Dendritic cell treated with granulocyte-macrophage colony-stimulating factor and Interleukin-4, amounts not matched to agents 40 ng/mL and 50 ng/mL, for 4 days (primary cell): ENCODE results near the gene ADAM19.

Experiments used
- H3K27ac Mint-ChIP-seq: one replicate; pipeline ENCODE4 v1.8.0; 2022; ENCODE audit warnings: mild to moderate bottlenecking, mixed read lengths
- H3K27me3 Mint-ChIP-seq: one replicate; pipeline ENCODE4 v1.8.0; 2022; ENCODE audit warnings: mild to moderate bottlenecking, mixed read lengths
- H3K36me3 Mint-ChIP-seq: one replicate; pipeline ENCODE4 v1.8.0; 2022; ENCODE audit warnings: low read depth, mixed read lengths
- H3K4me1 Mint-ChIP-seq: one replicate; pipeline ENCODE4 v1.8.0; 2022; ENCODE audit warnings: low read depth, mixed read lengths
- H3K4me3 Mint-ChIP-seq: one replicate; pipeline ENCODE4 v1.8.0; 2022; ENCODE audit warnings: mild to moderate bottlenecking, moderate library complexity, mixed read lengths
- H3K9me3 Mint-ChIP-seq: one replicate; pipeline ENCODE4 v1.8.0; 2022; ENCODE audit warnings: mixed read lengths
- intact Hi-C: fragments of 100-400 bp; cut with micrococcal nuclease; formaldehyde crosslinking; loops from one replicate; pipeline ENCODE4 v1.15.0; 2022

Gene ADAM19

DNA sequence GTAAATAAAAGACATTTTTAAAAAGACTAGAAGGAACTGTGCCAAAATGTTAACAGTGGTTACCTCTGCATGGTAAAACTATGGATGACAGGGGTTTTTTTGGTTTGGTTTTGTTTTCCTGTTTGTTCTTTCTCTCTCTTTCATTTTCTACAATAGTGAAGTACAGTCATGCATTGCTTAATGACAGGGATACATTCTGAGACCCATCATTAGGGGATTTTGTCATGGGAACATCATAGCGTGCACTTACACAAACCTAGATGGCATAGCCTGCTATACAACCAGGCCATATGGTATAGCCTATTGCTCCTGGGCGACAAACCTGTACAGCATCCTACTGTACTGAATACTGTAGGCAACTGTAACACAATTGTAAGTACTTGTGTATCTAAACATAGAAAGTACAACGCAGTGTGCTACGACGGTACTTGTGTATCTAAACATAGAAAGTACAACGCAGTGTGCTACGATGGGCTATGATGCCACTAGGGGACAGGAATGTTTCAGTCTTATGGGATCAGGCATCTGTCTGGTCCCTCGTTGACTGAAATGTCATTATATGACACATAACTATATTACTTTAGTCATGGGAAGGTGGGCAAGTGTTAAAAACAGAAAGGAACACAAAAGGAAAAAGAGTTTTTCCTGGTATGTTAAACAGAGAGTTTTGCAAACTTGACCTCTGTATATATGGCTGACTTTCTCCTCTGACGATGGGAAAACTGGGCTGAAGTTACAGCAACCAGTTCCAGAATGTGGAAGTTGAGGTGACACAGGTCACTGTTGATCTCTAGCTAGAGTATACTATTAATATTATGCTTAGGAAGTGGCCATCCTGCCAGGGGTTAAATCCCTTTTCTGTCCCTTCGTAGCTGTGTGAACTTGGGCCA is 7.4 kb upstream of the ADAM19 start:
- H3K36me3 Mint-ChIP-seq, result no peaks in the 10 kb centered on the region
- peaks cover 56% of the 10 kb centered on the region for H3K4me1 Mint-ChIP-seq
- no peaks in the 10 kb centered on the region for H3K9me3 Mint-ChIP-seq
- peaks cover 11% of the 10 kb centered on the region for H3K27me3 Mint-ChIP-seq
- no peak overlapping the region for H3K4me3 Mint-ChIP-seq
- intact Hi-C loops, result loop anchor here (2.0 kb wide), 1 partner anchor 14 kb away; no protein-coding TSS in a partner anchor
- H3K27ac Mint-ChIP-seq, result peak overlapping the region; percentile 57

DNA sequence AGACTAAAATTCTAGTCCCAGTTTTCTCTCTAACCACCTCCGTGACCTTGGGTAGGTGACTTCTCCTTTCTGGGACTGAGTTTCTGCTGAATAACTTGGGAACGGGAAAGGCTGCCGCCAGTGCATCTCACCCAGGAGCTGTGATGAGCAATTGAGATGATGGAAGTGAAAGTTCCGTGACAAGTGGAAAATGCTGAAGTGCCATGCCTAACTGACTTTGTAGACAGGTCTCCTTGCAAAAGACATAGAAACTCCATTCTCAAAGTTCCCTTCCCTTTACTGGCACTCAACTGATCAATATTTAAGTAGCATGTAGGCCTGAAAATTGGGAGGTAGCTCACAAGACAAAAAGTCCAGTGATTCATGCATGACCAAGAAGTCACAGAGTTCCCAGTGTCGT is 6.3 kb upstream of the ADAM19 start:
- Mint-ChIP-seq H3K9me3 (no peaks in the 10 kb centered on the region), H3K4me3 (no peak overlapping the region), H3K27me3 (peaks cover 14% of the 10 kb centered on the region), H3K4me1 (peaks cover 62% of the 10 kb centered on the region), H3K27ac (peak overlapping the region; percentile 88), H3K36me3 (no peaks in the 10 kb centered on the region)
- intact Hi-C loops, result loop anchor here (2.0 kb wide), 1 partner anchor 15 kb away; no protein-coding TSS in a partner anchor

- Mint-ChIP-seq H3K36me3 (peaks cover 22% of the 10 kb centered on the region), H3K27ac (peak overlapping the region; percentile 40), H3K4me3 (no peak overlapping the region), H3K27me3 (peaks cover 24% of the 10 kb centered on the region), H3K9me3 (no peaks in the 10 kb centered on the region), H3K4me1 (peaks cover 79% of the 10 kb centered on the region)
- intact Hi-C loops, result no loop called here
These were observed 2.7 kb upstream of the ADAM19 start for GRCh38 chr5:157578079-157578780.

DNA sequence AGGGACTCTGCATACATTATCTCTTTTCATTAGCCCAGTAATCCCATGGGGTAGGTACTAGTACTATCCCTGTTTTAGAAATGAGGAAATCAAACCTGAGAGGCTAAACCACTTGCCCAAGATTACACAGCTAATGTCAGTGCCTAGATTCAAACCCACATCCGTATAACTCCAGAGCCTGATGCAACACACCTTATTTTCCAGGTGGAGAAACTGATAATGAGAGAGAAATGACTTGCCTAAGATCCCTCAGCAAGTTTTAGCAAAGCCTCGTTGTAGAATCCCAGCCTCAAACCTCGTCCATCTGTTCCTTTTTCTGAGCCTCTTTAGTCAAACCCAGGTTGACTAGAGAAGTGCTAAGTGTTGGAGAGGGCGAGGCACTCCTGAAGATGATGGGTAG is 1.1 kb upstream of the ADAM19 start:
- Mint-ChIP-seq H3K4me3 (no peak overlapping the region), H3K9me3 (no peaks in the 10 kb centered on the region), H3K4me1 (peaks cover 73% of the 10 kb centered on the region), H3K27ac (no peak overlapping the region), H3K36me3 (peaks cover 22% of the 10 kb centered on the region), H3K27me3 (peaks cover 24% of the 10 kb centered on the region)
- intact Hi-C loops, result no loop called here

DNA sequence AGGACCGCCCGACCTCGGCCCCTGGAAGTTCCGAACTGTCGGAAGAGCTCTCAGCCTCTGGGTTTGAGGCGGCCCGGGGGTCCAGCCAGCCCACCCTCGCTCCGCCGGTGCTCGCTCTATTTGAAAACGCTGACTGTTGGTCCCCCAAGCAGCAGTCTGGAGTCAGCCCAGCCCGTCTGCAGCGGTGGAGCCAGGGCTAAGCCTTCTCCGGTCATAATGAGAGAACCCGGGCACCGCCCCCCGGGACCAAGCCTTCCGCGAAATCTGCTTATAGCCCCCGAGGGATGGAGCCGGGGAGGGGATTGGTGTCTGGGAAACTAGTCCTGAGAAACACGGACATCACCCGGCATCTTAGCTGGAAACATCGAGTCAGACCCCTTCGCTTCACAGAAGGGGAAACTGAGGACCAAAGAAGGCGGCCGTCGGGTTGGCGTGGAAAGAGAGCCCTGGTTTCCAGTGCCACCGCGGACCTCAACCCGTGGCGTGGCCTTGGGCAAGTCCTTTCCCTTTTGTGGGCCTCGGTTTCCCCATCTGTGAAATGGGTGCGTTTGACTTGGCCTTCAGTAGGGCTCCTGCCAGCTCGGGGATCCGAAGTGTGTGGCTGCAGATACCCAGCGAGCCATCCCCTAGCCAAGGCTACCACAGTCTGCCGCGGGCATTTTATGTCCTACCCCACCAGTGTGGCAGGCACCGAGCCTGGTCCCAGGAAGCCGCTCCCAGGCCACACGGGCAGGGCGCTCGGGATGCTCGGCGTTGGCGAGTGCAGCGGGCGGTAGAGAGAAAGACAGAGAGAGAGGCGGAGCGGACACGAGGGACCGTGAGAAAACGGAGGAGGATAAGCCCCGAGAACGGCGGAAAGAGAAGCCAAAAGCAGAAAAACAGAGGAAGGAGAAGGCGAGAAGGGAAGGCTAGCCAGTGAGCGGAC is 857 bp downstream of the ADAM19 start:
- intact Hi-C loops, result loop anchor here (5.0 kb wide), 1 partner anchor 33 kb away; no protein-coding TSS in a partner anchor
- Mint-ChIP-seq H3K4me1 (peaks cover 74% of the 10 kb centered on the region), H3K9me3 (no peaks in the 10 kb centered on the region), H3K27me3 (peaks cover 22% of the 10 kb centered on the region), H3K27ac (peak overlapping the region; percentile 96), H3K4me3 (peak overlapping the region; percentile 94), H3K36me3 (peaks cover 33% of the 10 kb centered on the region)

- Mint-ChIP-seq H3K36me3 (peaks cover 66% of the 10 kb centered on the region), H3K27me3 (peaks cover 14% of the 10 kb centered on the region), H3K4me1 (peaks cover 80% of the 10 kb centered on the region), H3K4me3 (peak overlapping the region; percentile 44), H3K27ac (peak overlapping the region; percentile 84), H3K9me3 (no peaks in the 10 kb centered on the region)
- intact Hi-C loops, result loop anchor here (5.0 kb wide), 1 partner anchor 36 kb away; no protein-coding TSS in a partner anchor
These were observed 4.2 kb downstream of the ADAM19 start for GRCh38 chr5:157571357-157571827.

- intact Hi-C loops, result loop anchor here (5.0 kb wide), 1 partner anchor 37 kb away; no protein-coding TSS in a partner anchor
- peaks cover 66% of the 10 kb centered on the region for H3K36me3 Mint-ChIP-seq
- H3K4me3 Mint-ChIP-seq, result no peak overlapping the region
- no peaks in the 10 kb centered on the region for H3K9me3 Mint-ChIP-seq
- H3K27me3 Mint-ChIP-seq, result peaks cover 14% of the 10 kb centered on the region
- H3K27ac Mint-ChIP-seq, result peak overlapping the region; percentile 84
- peaks cover 75% of the 10 kb centered on the region for H3K4me1 Mint-ChIP-seq
These were observed 4.9 kb downstream of the ADAM19 start for GRCh38 chr5:157570531-157571200.

GRCh38 chr5:157568720-157569119 is 6.9 kb downstream of the ADAM19 start:
- intact Hi-C loops, result loop anchor here (10.0 kb wide), 1 partner anchor 64 kb away; no protein-coding TSS in a partner anchor
- no peaks in the 10 kb centered on the region for H3K9me3 Mint-ChIP-seq
- H3K4me3 Mint-ChIP-seq, result no peak overlapping the region
- peak overlapping the region; percentile 84 for H3K27ac Mint-ChIP-seq
- peaks cover 67% of the 10 kb centered on the region for H3K36me3 Mint-ChIP-seq
- H3K27me3 Mint-ChIP-seq, result peaks cover 21% of the 10 kb centered on the region
- peaks cover 75% of the 10 kb centered on the region for H3K4me1 Mint-ChIP-seq

DNA sequence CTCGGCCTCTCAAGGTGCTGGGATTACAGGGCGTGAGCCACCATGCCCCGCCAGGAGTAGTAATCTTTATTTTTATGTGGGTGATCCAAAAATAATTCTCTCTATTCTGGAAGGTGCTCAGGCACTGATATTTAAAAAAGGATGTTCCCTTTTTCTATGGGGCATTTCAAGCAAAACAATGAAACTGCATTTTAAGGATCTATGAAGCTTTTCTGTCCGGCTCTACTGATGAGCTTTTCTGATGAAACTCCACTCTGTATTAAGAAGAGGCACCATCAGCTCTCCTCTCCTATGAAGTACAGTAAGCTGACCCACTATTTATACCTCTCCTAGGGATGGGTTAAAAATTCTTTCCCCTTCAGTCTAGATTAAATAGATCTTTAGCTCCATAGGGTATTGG is 7.4 kb downstream of the ADAM19 start:
- Mint-ChIP-seq H3K27ac (peak overlapping the region; percentile 60), H3K4me3 (peak overlapping the region; percentile 37), H3K27me3 (peaks cover 24% of the 10 kb centered on the region), H3K36me3 (peaks cover 67% of the 10 kb centered on the region), H3K4me1 (peaks cover 74% of the 10 kb centered on the region), H3K9me3 (no peaks in the 10 kb centered on the region)
- intact Hi-C loops, result loop anchor here (10.0 kb wide), 1 partner anchor 63 kb away; no protein-coding TSS in a partner anchor

GRCh38 chr5:157566902-157567489 is 8.6 kb downstream of the ADAM19 start:
- peak overlapping the region; percentile 60 for H3K27ac Mint-ChIP-seq
- peaks cover 32% of the 10 kb centered on the region for H3K27me3 Mint-ChIP-seq
- intact Hi-C loops, result loop anchor here (10.0 kb wide), 1 partner anchor 62 kb away; no protein-coding TSS in a partner anchor
- peaks cover 80% of the 10 kb centered on the region for H3K4me1 Mint-ChIP-seq
- H3K9me3 Mint-ChIP-seq, result no peaks in the 10 kb centered on the region
- H3K4me3 Mint-ChIP-seq, result peak overlapping the region; percentile 45
- H3K36me3 Mint-ChIP-seq, result peaks cover 79% of the 10 kb centered on the region

GRCh38 chr5:157563929-157564716 is 11.5 kb downstream of the ADAM19 start:
- H3K27ac Mint-ChIP-seq, result no peak overlapping the region
- no peak overlapping the region for H3K4me3 Mint-ChIP-seq
- H3K9me3 Mint-ChIP-seq, result no peaks in the 10 kb centered on the region
- peaks cover 76% of the 10 kb centered on the region for H3K4me1 Mint-ChIP-seq
- H3K36me3 Mint-ChIP-seq, result peaks cover 87% of the 10 kb centered on the region
- H3K27me3 Mint-ChIP-seq, result peaks cover 39% of the 10 kb centered on the region
- intact Hi-C loops, result loop anchor here (10.0 kb wide), 1 partner anchor 59 kb away; no protein-coding TSS in a partner anchor
